ENCODE results near the gene USP49.

USP49 gene

GRCh38 chr6:41757271-41757670 lies 137.9 kb downstream of the USP49 start:
- no peak overlapping the region for H3K4me3 Mint-ChIP-seq
- no peak for ATAC-seq (replicated peaks)
- H3K9me3 Mint-ChIP-seq = no peaks in the 10 kb centered on the region
- H3K27ac Mint-ChIP-seq = no peak overlapping the region
- H3K4me1 Mint-ChIP-seq (ENCODE audit: low read depth in 2 of 2) = no peaks in the 10 kb centered on the region
- H3K27me3 Mint-ChIP-seq = peaks cover 0 to 44% of the 10 kb centered on the region in 2 donors
- H3K36me3 Mint-ChIP-seq (ENCODE audit: insufficient read depth) = peaks cover 3% of the 10 kb centered on the region
- no peak for DNase-seq

DNA sequence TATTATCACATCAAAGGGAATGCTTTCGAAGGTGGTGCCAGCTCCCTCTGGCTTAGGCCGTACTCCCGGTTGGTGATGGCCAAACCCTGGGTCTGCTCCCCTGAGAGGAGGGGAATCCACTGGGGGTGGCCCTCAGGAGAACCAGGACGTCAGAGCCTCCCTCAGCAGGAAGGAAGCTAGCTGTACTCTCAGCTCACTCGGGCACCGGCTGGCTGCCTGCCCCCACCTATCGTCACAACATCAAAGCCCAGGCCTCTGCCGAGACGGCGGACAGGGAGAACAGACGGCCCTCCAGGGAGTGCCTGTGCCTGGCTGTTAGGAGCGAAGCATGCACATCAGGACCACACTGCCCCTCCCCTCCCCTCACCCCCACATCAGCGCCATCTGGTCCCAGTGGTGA lies 138.8 kb downstream of the USP49 start:
- peaks cover 0 to 39% of the 10 kb centered on the region in 2 donors for H3K27me3 Mint-ChIP-seq
- no peaks in the 10 kb centered on the region for H3K9me3 Mint-ChIP-seq
- ATAC-seq (replicated peaks) = no peak
- no peak overlapping the region for H3K4me3 Mint-ChIP-seq
- no peak overlapping the region for H3K27ac Mint-ChIP-seq
- no peak for DNase-seq
- H3K36me3 Mint-ChIP-seq (ENCODE audit: insufficient read depth) = peaks cover 3% of the 10 kb centered on the region
- no peaks in the 10 kb centered on the region for H3K4me1 Mint-ChIP-seq (ENCODE audit: low read depth in 2 of 2)

GRCh38 chr6:41755895-41756294 lies 139.3 kb downstream of the USP49 start:
- Mint-ChIP-seq H3K4me1 (ENCODE audit: low read depth in 2 of 2) (no peaks in the 10 kb centered on the region), H3K9me3 (no peaks in the 10 kb centered on the region), H3K4me3 (no peak overlapping the region), H3K27me3 (peaks cover 0 to 36% of the 10 kb centered on the region in 2 donors), H3K27ac (no peak overlapping the region), H3K36me3 (ENCODE audit: insufficient read depth) (peaks cover 3% of the 10 kb centered on the region)
- ATAC-seq (replicated peaks) (no peak), DNase-seq (no peak)

GRCh38 chr6:41750374-41750773 lies 144.8 kb downstream of the USP49 start:
- DNase-seq (no peak), ATAC-seq (replicated peaks) (no peak)
- H3K9me3 Mint-ChIP-seq = no peaks in the 10 kb centered on the region
- no peak overlapping the region for H3K4me3 Mint-ChIP-seq
- H3K4me1 Mint-ChIP-seq (ENCODE audit: low read depth in 2 of 2) = no peaks in the 10 kb centered on the region
- H3K36me3 Mint-ChIP-seq (ENCODE audit: insufficient read depth) = peaks cover 2% of the 10 kb centered on the region
- H3K27me3 Mint-ChIP-seq = peaks cover 0 to 47% of the 10 kb centered on the region in 2 donors
- H3K27ac Mint-ChIP-seq = no peak overlapping the region

DNA sequence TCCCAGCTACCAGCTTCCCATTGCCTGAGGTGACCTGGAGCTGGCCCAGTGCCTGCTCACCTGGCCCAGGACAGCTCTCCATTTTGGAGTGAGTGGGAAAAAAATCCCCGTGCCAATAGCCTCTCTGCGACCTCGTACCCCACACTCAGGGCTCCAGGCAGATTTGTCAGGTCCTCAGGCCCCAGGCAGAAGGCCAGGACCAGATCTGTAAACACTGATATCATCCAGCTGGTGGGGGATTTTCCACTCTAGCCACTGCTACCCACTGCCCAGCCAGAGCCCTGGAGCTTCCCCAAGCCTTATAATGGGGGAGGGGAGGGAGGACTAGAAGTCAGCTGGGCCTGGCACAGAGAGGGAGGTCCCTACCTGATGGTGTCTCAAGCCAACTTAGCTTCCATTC lies 146.6 kb downstream of the USP49 start:
- no peak overlapping the region for H3K4me3 Mint-ChIP-seq
- no peak for ATAC-seq (replicated peaks)
- H3K9me3 Mint-ChIP-seq = no peaks in the 10 kb centered on the region
- H3K36me3 Mint-ChIP-seq (ENCODE audit: insufficient read depth) = peaks cover 2% of the 10 kb centered on the region
- peaks cover 0 to 29% of the 10 kb centered on the region in 2 donors for H3K27me3 Mint-ChIP-seq
- no peaks in the 10 kb centered on the region for H3K4me1 Mint-ChIP-seq (ENCODE audit: low read depth in 2 of 2)
- no peak for DNase-seq
- no peak overlapping the region for H3K27ac Mint-ChIP-seq

DNA sequence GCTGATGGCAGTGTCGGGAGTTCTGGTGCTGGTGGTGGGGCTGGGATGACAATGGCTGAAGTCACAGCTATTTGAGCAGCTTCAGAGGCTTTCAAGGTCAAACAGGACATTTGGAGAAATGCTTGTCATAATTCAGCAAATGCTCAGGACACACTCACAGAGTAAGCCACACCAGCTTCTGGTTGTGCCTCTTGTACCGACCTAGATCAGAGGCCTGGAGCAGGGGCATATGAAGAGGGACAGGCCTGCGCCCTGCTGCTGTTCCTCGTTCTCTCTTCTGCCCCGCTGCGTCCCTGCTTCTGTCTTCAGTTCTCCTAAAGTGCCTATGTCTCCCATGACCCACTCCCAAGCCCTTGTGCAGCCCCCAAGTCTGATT lies 147.1 kb downstream of the USP49 start:
- H3K27ac Mint-ChIP-seq = no peak overlapping the region
- DNase-seq = no peak
- H3K9me3 Mint-ChIP-seq = no peaks in the 10 kb centered on the region
- no peak overlapping the region for H3K4me3 Mint-ChIP-seq
- no peaks in the 10 kb centered on the region for H3K4me1 Mint-ChIP-seq (ENCODE audit: low read depth in 2 of 2)
- H3K27me3 Mint-ChIP-seq = peaks cover 0 to 24% of the 10 kb centered on the region in 2 donors
- ATAC-seq (replicated peaks) = no peak
- peaks cover 2% of the 10 kb centered on the region for H3K36me3 Mint-ChIP-seq (ENCODE audit: insufficient read depth)

DNA sequence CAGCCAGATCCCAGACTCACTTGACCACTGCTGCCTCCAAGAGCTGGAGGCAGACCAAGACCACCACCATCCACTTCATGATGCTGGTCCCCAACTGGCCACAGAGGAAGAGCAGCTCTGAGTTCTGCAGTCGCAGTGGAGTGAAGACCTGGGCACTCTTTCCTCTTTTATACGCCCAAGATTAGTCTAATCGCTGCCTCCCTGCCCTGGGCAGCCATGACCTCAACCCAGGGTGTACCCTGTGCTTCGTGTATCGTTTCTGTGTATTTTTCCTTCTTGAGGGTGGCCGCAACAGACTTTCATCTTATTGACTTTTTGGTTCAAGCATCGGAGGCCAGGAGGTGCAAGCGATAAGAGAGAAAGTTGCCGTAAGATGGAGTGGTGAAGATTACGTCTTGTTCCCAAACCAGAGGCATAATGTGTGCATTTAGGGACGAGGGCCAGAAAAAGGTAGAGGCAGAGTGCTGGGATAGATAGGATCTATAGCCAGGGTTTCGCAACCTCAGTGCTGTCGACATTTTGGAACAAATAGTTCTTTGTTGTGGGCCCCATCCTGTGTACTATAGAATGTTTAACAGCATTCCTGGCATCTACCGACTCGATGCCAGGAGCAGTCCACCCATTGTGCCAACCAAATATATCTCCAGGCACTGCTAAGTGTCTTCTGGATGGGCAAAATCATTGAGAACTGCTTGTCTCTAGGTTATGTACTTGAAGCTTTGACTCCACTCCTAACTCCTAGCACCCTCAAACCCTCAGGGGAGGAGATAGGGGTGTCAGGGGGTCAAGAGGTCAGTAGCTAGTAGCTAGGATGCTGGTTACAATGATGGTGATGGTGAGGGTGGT lies 147.7 kb downstream of the USP49 start, which contains the start of gene PGC:
PGC (minus strand) TSS at position 142 of the 846 bp plus-strand sequence; CDS start at position 79, 63 bp downstream.
- Mint-ChIP-seq H3K4me3 (no peak within 1 kb of the TSS), H3K36me3 (ENCODE audit: insufficient read depth) (peaks cover 2% of the 10 kb centered on the region), H3K27ac (no peak within 1 kb of the TSS), H3K9me3 (no peaks in the 10 kb centered on the region), H3K4me1 (ENCODE audit: low read depth in 2 of 2) (no peaks in the 10 kb centered on the region), H3K27me3 (peaks cover 0 to 24% of the 10 kb centered on the region in 2 donors)
- ATAC-seq (replicated peaks) (no peak), DNase-seq (no peak)

DNA sequence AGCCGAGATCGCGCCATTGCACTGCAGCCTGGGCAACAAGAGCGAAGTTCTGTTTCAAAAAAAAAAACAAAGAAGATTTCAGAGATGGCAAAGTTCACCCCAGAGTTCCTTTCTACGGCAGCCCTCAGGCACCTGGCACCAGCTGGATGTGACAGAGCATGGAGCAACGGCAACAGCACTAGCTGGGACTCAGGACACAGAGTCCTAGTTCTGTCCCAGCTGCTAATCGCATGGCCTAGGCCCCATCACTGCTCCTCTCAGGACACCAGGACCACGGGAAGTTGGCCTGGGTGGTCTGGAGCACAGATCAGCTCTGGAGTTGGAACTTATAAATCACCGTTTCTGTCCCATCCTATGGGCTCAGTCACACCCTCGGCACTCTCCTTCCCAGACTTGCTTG lies 149.1 kb downstream of the USP49 start:
- H3K4me1 Mint-ChIP-seq (ENCODE audit: low read depth in 2 of 2) = no peaks in the 10 kb centered on the region
- ATAC-seq (replicated peaks) (no peak), DNase-seq (no peak)
- H3K9me3 Mint-ChIP-seq = no peaks in the 10 kb centered on the region
- peaks cover 0 to 24% of the 10 kb centered on the region in 2 donors for H3K27me3 Mint-ChIP-seq
- H3K27ac Mint-ChIP-seq = no peak overlapping the region
- H3K4me3 Mint-ChIP-seq = no peak overlapping the region
- peaks cover 2% of the 10 kb centered on the region for H3K36me3 Mint-ChIP-seq (ENCODE audit: insufficient read depth)

DNA sequence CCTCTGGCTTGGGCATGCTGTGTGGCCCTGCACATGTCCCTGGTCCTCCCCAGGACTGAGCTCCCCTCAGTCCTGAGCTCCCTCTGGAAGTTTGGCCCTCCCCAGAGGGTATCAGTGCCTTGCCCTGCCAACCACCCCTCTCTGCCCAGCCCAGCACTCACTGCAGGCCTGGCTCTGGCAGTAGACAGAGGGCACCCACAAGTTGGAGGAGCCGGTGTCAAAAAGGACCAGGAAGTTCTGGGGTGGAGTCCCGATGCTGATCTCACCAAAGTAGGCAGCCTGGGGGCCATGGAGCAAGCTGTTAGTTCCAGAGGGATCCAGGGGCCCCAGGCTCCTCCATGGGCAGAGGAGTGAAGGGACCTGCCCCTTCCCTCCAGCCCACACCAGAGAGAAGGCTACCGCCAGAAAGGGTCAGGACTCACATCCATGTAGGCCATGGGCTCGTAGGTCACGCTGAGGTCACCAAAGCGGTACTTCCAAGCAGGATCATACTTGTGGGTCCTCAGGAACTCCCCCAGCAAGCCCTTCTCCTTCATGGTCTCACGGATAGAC lies 150.9 kb downstream of the USP49 start:
- Mint-ChIP-seq H3K4me1 (ENCODE audit: low read depth in 2 of 2) (no peaks in the 10 kb centered on the region), H3K27ac (no peak overlapping the region), H3K9me3 (no peaks in the 10 kb centered on the region), H3K36me3 (ENCODE audit: insufficient read depth) (peaks cover 2% of the 10 kb centered on the region), H3K27me3 (peaks cover 5 to 12% of the 10 kb centered on the region in 2 donors), H3K4me3 (no peak overlapping the region)
- no peak for ATAC-seq (replicated peaks)
- DNase-seq = no peak

- no peaks in the 10 kb centered on the region for H3K4me1 Mint-ChIP-seq (ENCODE audit: low read depth in 2 of 2)
Observed at GRCh38 chr6:41743406-41744235, 151.6 kb downstream of the USP49 start.

DNA sequence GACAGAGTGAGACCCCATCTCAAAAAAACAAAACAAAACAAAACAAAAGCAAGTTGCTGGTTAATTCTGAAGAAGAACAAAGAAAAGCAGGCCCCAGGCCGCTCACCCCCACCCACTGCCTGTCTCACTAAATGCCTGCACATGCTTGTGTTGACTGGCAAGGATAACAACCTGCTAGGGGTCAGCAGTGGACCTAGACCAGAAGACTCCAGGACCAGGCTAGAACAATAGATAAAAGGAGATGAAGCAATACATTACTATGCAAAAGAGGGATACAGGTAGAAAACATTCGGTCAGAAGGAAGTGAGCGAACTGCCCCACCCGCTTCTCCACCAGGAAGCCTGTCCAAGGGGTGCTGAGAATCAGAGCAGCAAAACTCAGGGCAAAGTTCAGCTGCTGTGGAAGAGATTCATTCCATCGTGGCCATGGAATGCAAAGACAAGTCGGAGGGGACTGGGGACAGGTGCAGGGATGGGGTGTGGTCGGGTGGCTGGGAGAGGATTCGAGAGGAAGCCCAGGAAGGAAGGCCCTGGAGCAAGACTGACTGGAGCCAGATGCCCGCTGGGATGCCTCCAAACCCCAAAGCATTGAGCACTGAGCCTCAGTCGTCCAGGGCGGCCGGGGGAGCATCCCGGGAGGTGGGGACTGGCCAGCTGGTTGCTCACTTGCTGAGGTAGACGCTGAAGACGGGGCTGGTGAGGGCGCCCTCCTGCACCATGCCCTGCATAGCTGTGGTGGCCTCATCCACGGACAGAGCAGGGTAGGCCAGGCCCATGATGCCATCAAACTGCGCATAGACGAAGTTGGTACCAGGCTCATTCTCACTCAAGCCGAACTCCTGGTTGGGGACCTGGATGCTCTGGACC lies 153.3 kb downstream of the USP49 start:
- ATAC-seq (replicated peaks) = no peak
- no peaks in the 10 kb centered on the region for H3K4me1 Mint-ChIP-seq (ENCODE audit: low read depth in 2 of 2)
- H3K27ac Mint-ChIP-seq = peak overlapping the region in 1 of 2 donors; percentile 49
- peaks cover 0 to 5% of the 10 kb centered on the region in 2 donors for H3K27me3 Mint-ChIP-seq
- DNase-seq = no peak
- no peak overlapping the region for H3K4me3 Mint-ChIP-seq
- H3K36me3 Mint-ChIP-seq (ENCODE audit: insufficient read depth) = peaks cover 2% of the 10 kb centered on the region
- no peaks in the 10 kb centered on the region for H3K9me3 Mint-ChIP-seq

More at GRCh38 chr6:41743406-41744235, 151.6 kb downstream of the USP49 start:
- ATAC-seq (replicated peaks) (no peak), DNase-seq (no peak)
- H3K36me3 Mint-ChIP-seq (ENCODE audit: insufficient read depth) = peaks cover 2% of the 10 kb centered on the region
- H3K27me3 Mint-ChIP-seq = peaks cover 5 to 10% of the 10 kb centered on the region in 2 donors
- no peak overlapping the region for H3K27ac Mint-ChIP-seq
- H3K4me3 Mint-ChIP-seq = no peak overlapping the region
- no peaks in the 10 kb centered on the region for H3K9me3 Mint-ChIP-seq

DNA sequence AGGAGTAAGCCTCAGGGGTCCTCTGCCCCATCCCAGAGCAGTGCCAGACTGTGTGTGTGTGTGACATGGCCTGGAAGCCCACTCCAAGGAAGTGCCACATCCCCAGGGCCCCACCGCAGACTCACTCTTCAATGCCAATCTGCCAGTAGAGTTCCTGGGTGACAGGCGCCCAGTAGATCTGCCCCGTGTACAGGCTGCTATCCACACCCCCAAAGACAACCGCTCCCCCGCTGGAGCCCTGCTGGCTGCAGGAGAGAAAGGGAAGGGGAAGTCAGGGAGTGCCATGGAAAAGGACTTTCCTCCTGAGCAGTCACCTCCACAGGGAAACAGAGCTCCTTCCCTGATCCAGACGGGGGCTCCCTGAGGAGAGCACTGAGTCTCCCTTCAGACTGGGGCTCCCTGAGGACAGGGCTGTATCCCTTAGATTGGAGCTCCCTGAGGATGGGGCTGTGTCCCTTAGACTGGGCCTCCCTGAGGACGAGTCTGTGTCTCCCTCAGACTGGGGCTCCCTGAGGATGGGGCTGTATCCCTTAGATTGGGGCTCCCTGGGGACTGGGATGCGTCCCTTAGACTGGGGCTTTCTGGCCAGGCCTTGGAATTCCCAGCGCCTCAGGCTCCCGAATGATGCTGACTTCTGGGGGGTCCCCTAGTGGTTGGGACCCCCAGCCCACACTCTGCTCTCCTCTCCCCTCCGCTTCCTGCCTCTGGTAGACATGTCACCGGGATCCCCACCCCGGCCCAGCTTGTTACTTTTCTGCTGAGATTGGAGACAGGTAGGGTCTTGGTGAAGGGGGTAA lies 154.6 kb downstream of the USP49 start:
- H3K27ac Mint-ChIP-seq = no peak overlapping the region
- DNase-seq = no peak
- no peak for ATAC-seq (replicated peaks)

More for the DNA sequence above, 154.6 kb downstream of the USP49 start:
- H3K4me3 Mint-ChIP-seq = no peak overlapping the region
- H3K36me3 Mint-ChIP-seq (ENCODE audit: insufficient read depth) = peaks cover 1% of the 10 kb centered on the region
- H3K9me3 Mint-ChIP-seq = no peaks in the 10 kb centered on the region
- H3K4me1 Mint-ChIP-seq (ENCODE audit: low read depth in 2 of 2) = peaks cover 0 to 3% of the 10 kb centered on the region in 2 donors
- peaks cover 0 to 5% of the 10 kb centered on the region in 2 donors for H3K27me3 Mint-ChIP-seq

Data from effector memory CD8-positive, alpha-beta T cell (primary cell).